ENCODE data around the gene LGALS14.

Gene LGALS14

GRCh38 chr19:39752390-39752789 is 48.1 kb downstream of the LGALS14 start:
- no peak for DNase-seq

- no peak for DNase-seq
Measured at GRCh38 chr19:39752795-39753194, 48.5 kb downstream of the LGALS14 start.

DNA sequence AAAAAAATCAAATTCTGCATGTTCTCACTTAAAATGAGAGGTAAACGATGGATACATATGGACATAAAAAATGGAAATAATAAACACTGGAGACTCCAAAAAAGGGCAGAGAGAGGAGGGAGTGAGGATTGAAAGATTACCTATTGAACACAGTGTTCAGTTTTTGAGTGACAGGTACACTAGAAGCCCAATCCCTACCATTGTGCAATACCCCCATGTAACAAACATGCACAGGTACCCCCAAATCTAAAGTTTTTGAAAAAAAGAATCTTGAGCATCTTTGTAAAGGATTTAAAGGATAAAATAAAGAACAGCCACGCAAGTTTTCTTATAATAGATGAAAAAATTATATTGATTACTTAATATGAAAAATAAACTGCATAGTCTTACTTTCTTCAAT is 50.3 kb downstream of the LGALS14 start:
- no peak for DNase-seq

DNA sequence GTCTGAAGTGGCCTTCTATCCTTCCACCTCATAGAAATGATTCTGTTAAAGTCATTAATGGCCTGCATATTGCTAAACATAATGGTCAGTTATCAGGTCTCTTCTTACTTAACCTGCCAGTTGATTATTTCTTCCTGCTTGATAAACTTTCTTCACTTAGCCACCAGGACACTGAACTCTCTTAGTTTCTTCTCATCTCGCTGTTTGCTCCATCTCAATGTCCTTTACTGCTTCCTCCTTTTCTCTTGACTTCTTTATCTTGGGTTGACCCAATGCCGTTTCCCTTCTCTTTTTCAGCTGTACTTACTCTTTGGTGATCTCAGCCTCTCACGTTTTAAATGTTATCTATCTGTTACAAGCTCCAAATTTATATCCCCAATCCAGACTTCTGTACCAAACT is 50.7 kb downstream of the LGALS14 start:
- DNase-seq: no peak

All from AML-193 (cell line).